K562 (cell line): Measurements from ENCODE around the gene LAT. TPM values are rescaled to one million over a fixed set of nuclear protein-coding genes. Genes with fewer than 3 reads are reported as not detected.

ENCODE experiments used
- ARID1B ChIP-seq: fragments of 450-650 bp; IDR thresholded peaks from 2 replicates; pipeline ENCODE4 v1.6.1; 2016; ENCODE audit warnings: antibody characterized with exemption, mild to moderate bottlenecking, inconsistent platforms
- BRD4 ChIP-seq: fragments of 200-600 bp; sonication (generic); IDR thresholded peaks from 2 replicates; pipeline ENCODE4 v1.6.1; 2017; ENCODE audit warnings: inconsistent platforms
- CHD4 ChIP-seq: fragments of 200-600 bp; sonication (generic); IDR thresholded peaks from 3 replicates; pipeline ENCODE4 v1.6.1; 2012; ENCODE audit warnings: low read depth, mild to moderate bottlenecking, mixed read lengths, low read length, inconsistent platforms; ENCODE audit not compliant: insufficient read depth, insufficient replicate concordance, poor library complexity, severe bottlenecking
- DMBX1 ChIP-seq: fragments of 250-450 bp; sonication (Bioruptor Pico); IDR thresholded peaks from 2 replicates; pipeline ENCODE4 v1.8.0; 2022; ENCODE audit warnings: inconsistent platforms, mild to moderate bottlenecking, moderate library complexity, borderline replicate concordance
- E2F1 ChIP-seq: sonication (generic); formaldehyde crosslinking; IDR thresholded peaks from 2 replicates; pipeline ENCODE4 v1.8.1; 2023; ENCODE audit warnings: mild to moderate bottlenecking, missing genetic modification reagents, moderate library complexity
- EHMT2 ChIP-seq: fragments of 450-650 bp; IDR thresholded peaks from 2 replicates; pipeline ENCODE4 v1.6.1; 2018; ENCODE audit warnings: antibody characterized with exemption
- EP300 ChIP-seq: IDR thresholded peaks from 2 replicates; pipeline ENCODE4 v1.6.1; 2012; ENCODE audit warnings: low read length, improper control_type of control experiment
- GATAD2B ChIP-seq: fragments of 450-650 bp; IDR thresholded peaks from 2 replicates; pipeline ENCODE4 v1.6.1; 2017; ENCODE audit warnings: mild to moderate bottlenecking, borderline replicate concordance
- HEY1 ChIP-seq: fragments of 250-450 bp; sonication (Bioruptor Pico); IDR thresholded peaks from 2 replicates; pipeline ENCODE4 v1.5.0; 2020; ENCODE audit warnings: mild to moderate bottlenecking, moderate library complexity, borderline replicate concordance
- MEIS2 ChIP-seq: fragments of 450-650 bp; IDR thresholded peaks from 2 replicates; pipeline ENCODE4 v1.6.1; 2014; ENCODE audit warnings: mild to moderate bottlenecking; ENCODE audit not compliant: partially characterized antibody
- PCBP1 ChIP-seq: fragments of 200-400 bp; formaldehyde crosslinking; IDR thresholded peaks from 2 replicates; pipeline ENCODE4 v1.6.1; 2018; ENCODE audit warnings: mild to moderate bottlenecking, low read depth, low read length; ENCODE audit not compliant: poor library complexity, severe bottlenecking
- PHTF2 ChIP-seq: fragments of 250-450 bp; sonication (Bioruptor Pico); IDR thresholded peaks from 2 replicates; pipeline ENCODE4 v1.5.0; 2021; ENCODE audit warnings: mild to moderate bottlenecking
- POU5F1 ChIP-seq: fragments of 150-350 bp; IDR thresholded peaks from 2 replicates; pipeline ENCODE4 v1.6.1; 2014; ENCODE audit warnings: borderline replicate concordance, low read length, low read depth, mild to moderate bottlenecking; ENCODE audit not compliant: partially characterized antibody
- RFX5 ChIP-seq: IDR thresholded peaks from 2 replicates; pipeline ENCODE4 v1.6.1; 2011; ENCODE audit warnings: low read depth, mild to moderate bottlenecking, improper control_type of control experiment, low read length
- XRCC5 ChIP-seq: fragments of 200-400 bp; formaldehyde crosslinking; IDR thresholded peaks from 2 replicates; pipeline ENCODE4 v1.6.1; 2017; ENCODE audit warnings: low read depth, mild to moderate bottlenecking, low read length
- ZKSCAN3 ChIP-seq: fragments of 250-450 bp; sonication (Bioruptor Pico); IDR thresholded peaks from 2 replicates; pipeline ENCODE4 v1.4.0; 2020
- ZKSCAN8 ChIP-seq: fragments of 200-800 bp; sonication (Bioruptor generic); IDR thresholded peaks from 2 replicates; pipeline ENCODE4 v1.6.1; 2016; ENCODE audit warnings: missing genetic modification characterization, missing compliant biosample characterization
- ZNF134 ChIP-seq: fragments of 250-450 bp; sonication (Bioruptor Pico); conservative IDR thresholded peaks from 2 replicates; pipeline ENCODE4 v1.4.0; 2020
- polyA plus RNA-seq, 8 experiments: library from polyadenylated mRNA; depleted of rRNA in 4 of 8; stranded (reverse) in 5 of 8; unstranded in 3 of 8; fragments of >200 nt; fragmentation: Nextera tagmentation in 2 of 8; fragmentation: Illumina TruSeq in 1 of 8; extraction: Ambion mirVana in 2 of 8; extraction: Trizol in 1 of 8; gene quantifications; 2 replicates each; pipeline versions ENCODE4 v1.2.1 to v1.2.3, GENCODE V29; 2011 to 2014; ENCODE audit warnings: inconsistent platforms in 1 of 8, missing spikeins in 1 of 8
- total RNA-seq, 7 experiments: library from RNA; depleted of rRNA in 6 of 7; stranded (reverse); fragments of >200 nt in 6 of 7; fragmentation: Illumina TruSeq in 2 of 7; extraction: Trizol in 2 of 7; gene quantifications; 2 replicates each; pipeline versions ENCODE4 v1.2.1 to v1.2.3, GENCODE V29; 2011 to 2021; ENCODE audit warnings: low replicate concordance in 1 of 7
- TF ChIP-seq, protein P1 (sequence below), 2 experiments: IDR thresholded peaks; 2 replicates each; pipeline ENCODE4 v1.6.1; 2012; ENCODE audit warnings: improper control_type of control experiment in 2 of 2, low read depth in 2 of 2, low read length in 2 of 2, borderline replicate concordance in 1 of 2
- TF ChIP-seq, protein P2 (sequence below): fragments of 250-450 bp; sonication (Bioruptor Pico); IDR thresholded peaks from 2 replicates; pipeline ENCODE4 v1.4.0; 2020; ENCODE audit warnings: mild to moderate bottlenecking
- TF ChIP-seq, protein P3 (sequence below): fragments of 450-650 bp; IDR thresholded peaks from 2 replicates; pipeline ENCODE4 v1.6.1; 2017; ENCODE audit warnings: antibody characterized with exemption

The LAT gene
- total and polyA plus RNA-seq, 9 of the 15 experiments (the other 6 are each of a cell fraction or from before 2014, with no cell fraction given) = 0.40 to 4.2 (median 1.3) TPM

DNA sequence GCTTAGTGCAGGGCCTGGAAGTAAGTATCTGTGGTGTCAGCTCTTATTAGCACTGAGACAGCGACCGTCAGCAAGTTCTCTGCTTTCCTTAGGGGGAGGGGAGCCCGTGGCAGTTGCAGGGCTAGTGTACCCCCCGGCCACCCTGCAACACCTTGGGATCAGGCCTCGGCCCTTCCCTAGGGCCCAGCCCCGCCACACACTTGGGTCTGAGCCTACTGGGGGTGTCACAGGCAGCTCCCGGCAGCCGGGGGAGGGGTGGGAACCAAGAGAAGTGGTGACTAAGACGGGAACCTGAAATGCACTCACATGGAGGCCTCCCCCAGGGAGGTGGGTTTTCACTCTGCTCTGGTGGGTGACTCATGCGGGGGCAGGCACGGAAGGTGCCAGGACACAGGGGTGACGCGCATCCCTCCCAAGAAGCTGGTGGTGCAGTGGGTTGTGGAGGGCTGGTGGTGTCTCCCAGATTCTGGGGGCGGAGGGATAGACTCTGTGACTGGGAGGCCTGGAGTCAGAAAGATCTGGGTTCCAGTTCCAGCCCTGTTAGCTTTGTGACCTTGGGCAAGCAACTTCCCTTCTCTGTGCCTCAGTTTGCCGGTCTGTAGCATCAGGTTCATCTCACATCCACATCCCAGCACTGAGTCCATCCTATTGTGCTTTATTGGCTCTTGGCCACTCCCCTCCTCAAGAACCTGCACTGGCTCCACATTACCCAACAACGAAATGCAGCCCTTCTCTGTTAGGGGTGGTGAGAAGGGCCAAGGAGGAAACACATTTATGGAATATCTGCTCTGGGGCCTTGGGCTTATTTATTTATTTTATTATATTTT is 44.5 kb downstream of the LAT start (continued):
- TF ChIP-seq, protein P1, sequence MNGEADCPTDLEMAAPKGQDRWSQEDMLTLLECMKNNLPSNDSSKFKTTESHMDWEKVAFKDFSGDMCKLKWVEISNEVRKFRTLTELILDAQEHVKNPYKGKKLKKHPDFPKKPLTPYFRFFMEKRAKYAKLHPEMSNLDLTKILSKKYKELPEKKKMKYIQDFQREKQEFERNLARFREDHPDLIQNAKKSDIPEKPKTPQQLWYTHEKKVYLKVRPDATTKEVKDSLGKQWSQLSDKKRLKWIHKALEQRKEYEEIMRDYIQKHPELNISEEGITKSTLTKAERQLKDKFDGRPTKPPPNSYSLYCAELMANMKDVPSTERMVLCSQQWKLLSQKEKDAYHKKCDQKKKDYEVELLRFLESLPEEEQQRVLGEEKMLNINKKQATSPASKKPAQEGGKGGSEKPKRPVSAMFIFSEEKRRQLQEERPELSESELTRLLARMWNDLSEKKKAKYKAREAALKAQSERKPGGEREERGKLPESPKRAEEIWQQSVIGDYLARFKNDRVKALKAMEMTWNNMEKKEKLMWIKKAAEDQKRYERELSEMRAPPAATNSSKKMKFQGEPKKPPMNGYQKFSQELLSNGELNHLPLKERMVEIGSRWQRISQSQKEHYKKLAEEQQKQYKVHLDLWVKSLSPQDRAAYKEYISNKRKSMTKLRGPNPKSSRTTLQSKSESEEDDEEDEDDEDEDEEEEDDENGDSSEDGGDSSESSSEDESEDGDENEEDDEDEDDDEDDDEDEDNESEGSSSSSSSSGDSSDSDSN (IDR thresholded peaks at IDR 0.05; ENCODE audit: borderline replicate concordance in 1 of 2, low read depth in 2 of 2, low read length in 2 of 2) = 0 out of 4 replicates have a peak, but pooled peaks of 1 of the 2 experiments have one; percentile 35
- TF ChIP-seq XRCC5 (0 out of 2 replicates have a peak, but pooled peaks have one; percentile 31), DMBX1 (CRISPR knock-in tag) (no peak), PCBP1 (no peak), ZKSCAN8 (CRISPR knock-in tag) (no peak), PHTF2 (CRISPR knock-in tag) (no peak), HEY1 (CRISPR knock-in tag) (no peak), ZNF134 (CRISPR knock-in tag) (no peak), MEIS2 (no peak), GATAD2B (peak; percentile 82; the same call in 1 of the 2 replicates), EP300 (0 out of 2 replicates have a peak, but pooled peaks have one; percentile 62), RFX5 (no peak), EHMT2 (no peak), E2F1 (CRISPR knock-in tag) (no peak), ZKSCAN3 (no peak), ARID1B (peak; percentile 90), POU5F1 (no peak), BRD4 (no peak), CHD4 (peak; percentile 94)
- TF ChIP-seq, protein P2, sequence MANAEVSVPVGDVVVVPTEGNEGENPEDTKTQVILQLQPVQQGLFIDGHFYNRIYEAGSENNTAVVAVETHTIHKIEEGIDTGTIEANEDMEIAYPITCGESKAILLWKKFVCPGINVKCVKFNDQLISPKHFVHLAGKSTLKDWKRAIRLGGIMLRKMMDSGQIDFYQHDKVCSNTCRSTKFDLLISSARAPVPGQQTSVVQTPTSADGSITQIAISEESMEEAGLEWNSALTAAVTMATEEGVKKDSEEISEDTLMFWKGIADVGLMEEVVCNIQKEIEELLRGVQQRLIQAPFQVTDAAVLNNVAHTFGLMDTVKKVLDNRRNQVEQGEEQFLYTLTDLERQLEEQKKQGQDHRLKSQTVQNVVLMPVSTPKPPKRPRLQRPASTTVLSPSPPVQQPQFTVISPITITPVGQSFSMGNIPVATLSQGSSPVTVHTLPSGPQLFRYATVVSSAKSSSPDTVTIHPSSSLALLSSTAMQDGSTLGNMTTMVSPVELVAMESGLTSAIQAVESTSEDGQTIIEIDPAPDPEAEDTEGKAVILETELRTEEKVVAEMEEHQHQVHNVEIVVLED (CRISPR knock-in tag) = no peak
- TF ChIP-seq, protein P3, sequence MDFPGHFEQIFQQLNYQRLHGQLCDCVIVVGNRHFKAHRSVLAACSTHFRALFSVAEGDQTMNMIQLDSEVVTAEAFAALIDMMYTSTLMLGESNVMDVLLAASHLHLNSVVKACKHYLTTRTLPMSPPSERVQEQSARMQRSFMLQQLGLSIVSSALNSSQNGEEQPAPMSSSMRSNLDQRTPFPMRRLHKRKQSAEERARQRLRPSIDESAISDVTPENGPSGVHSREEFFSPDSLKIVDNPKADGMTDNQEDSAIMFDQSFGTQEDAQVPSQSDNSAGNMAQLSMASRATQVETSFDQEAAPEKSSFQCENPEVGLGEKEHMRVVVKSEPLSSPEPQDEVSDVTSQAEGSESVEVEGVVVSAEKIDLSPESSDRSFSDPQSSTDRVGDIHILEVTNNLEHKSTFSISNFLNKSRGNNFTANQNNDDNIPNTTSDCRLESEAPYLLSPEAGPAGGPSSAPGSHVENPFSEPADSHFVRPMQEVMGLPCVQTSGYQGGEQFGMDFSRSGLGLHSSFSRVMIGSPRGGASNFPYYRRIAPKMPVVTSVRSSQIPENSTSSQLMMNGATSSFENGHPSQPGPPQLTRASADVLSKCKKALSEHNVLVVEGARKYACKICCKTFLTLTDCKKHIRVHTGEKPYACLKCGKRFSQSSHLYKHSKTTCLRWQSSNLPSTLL = no peak
